Measurements from ENCODE around the gene DNAJB5.

DNA sequence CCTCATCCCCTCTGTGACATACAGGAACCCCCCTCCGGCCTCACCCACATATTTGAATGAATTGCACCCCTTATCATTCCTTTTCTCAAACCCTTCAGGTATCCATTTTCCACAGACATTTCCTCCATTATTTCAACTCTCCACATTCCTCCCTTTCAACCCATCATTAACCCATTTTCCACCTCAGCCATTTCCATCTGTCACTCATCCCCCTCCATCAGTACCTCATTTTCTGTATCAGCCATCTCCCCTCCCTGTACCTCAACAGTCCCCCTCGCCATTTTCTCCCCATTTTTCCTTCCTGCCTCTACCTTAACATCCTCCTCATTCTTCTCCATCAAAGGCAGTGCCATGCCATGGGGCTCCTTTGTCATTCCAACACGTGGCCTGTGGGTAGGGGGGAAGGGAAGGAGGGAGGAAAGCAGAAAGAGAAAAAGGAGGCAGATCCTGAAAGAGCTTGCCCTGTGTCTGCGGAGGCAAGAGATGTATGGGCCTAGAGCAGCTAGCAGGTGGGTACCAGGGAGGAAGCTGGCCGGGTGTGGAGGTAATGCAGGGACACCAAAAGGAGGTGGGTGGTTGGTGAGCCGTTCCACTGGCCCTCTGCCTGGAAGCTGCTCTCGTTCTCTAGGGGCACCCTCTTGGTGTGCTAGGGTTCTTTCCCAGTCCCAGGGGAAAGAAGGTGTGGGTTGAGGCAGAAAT, 1.5 kb downstream of the DNAJB5 start:
- TF ChIP-seq EP300 (IDR thresholded peaks at IDR 0.05; ENCODE audit: borderline replicate concordance) (no peak), TEAD4 (IDR thresholded peaks at IDR 0.05) (no peak), CREB1 (IDR thresholded peaks at IDR 0.05; ENCODE audit: low read depth) (no peak), TAF1 (IDR thresholded peaks at IDR 0.05; ENCODE audit: low read depth) (no peak), CEBPB (IDR thresholded peaks at IDR 0.05) (no peak), FOXM1 (IDR thresholded peaks at IDR 0.05; ENCODE audit: borderline replicate concordance, low read depth) (no peak), EGR1 (IDR thresholded peaks at IDR 0.05) (no peak), TCF12 (IDR thresholded peaks at IDR 0.05; ENCODE audit: low read depth) (no peak), NFIC (IDR thresholded peaks at IDR 0.05) (no peak), RAD21 (IDR thresholded peaks at IDR 0.05; ENCODE audit: low read depth) (no peak)
- TF ChIP-seq, protein P1, sequence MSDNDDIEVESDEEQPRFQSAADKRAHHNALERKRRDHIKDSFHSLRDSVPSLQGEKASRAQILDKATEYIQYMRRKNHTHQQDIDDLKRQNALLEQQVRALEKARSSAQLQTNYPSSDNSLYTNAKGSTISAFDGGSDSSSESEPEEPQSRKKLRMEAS (IDR thresholded peaks at IDR 0.05) = no peak
